ENCODE results near the gene SDHC. TPM values are rescaled to one million over a fixed set of nuclear protein-coding genes. Genes with fewer than 3 reads are reported as not detected.

Gene SDHC
- total and polyA plus RNA-seq, 9 donors = 12.6 to 327 (median 126) TPM

GRCh38 chr1:161307892-161308638 lies 6.1 kb upstream of the SDHC start:
- Histone ChIP-seq H3K27ac (no peak overlapping the region), H3K9me3 (no peaks in the 10 kb centered on the region), H3K4me3 (no peak overlapping the region), H3K36me3 (no peaks in the 10 kb centered on the region), H3K27me3 (no peaks in the 10 kb centered on the region), H3K4me1 (ENCODE audit: insufficient read depth) (peaks cover 8% of the 10 kb centered on the region)
- no peak for DNase-seq
- 50 to 66% (median 63%) methylated on average over 2 of the region's 2 CpGs for WGBS, 3 donors
- TF ChIP-seq POLR2A (IDR thresholded peaks at IDR 0.05) = no peak
- no peak for TF ChIP-seq CTCF (IDR thresholded peaks at IDR 0.05)
- no peak for TF ChIP-seq EP300 (IDR thresholded peaks at IDR 0.05)
- intact Hi-C loops (cut with DNase I) = loop anchor here in 1 of 4 donors (10.0 kb wide), 2 partner anchors 77 to 83 kb away; partner anchors contain the start of genes APOA2 and TOMM40L

GRCh38 chr1:161309868-161310267 lies 4.3 kb upstream of the SDHC start, which contains the start of gene MPZ:
MPZ (minus strand) TSS chr1:161309968; CDS start chr1:161309905, 63 bp downstream.
- Histone ChIP-seq H3K36me3 (no peaks in the 10 kb centered on the region), H3K27ac (no peak within 1 kb of the TSS), H3K4me1 (ENCODE audit: insufficient read depth) (peaks cover 13% of the 10 kb centered on the region), H3K4me3 (no peak within 1 kb of the TSS), H3K27me3 (no peaks in the 10 kb centered on the region), H3K9me3 (no peaks in the 10 kb centered on the region)
- intact Hi-C loops (cut with DNase I) = loop anchor here in 1 of 4 donors (10.0 kb wide), 2 partner anchors 75 to 85 kb away; partner anchors contain the start of genes APOA2 and TOMM40L
- TF ChIP-seq POLR2A (IDR thresholded peaks at IDR 0.05) (no peak), EP300 (IDR thresholded peaks at IDR 0.05) (no peak), CTCF (IDR thresholded peaks at IDR 0.05) (no peak)
- 47 to 60% (median 50%) methylated on average over 2 of the region's 2 CpGs for WGBS, 3 donors
- no peak for DNase-seq

GRCh38 chr1:161311595-161312181 lies 2.5 kb upstream of the SDHC start:
- no peak overlapping the region for H3K27ac ChIP-seq
- intact Hi-C loops (cut with DNase I) = no loop called here
- DNase-seq = no peak

More at GRCh38 chr1:161311595-161312181, 2.5 kb upstream of the SDHC start:
- Histone ChIP-seq H3K36me3 (no peaks in the 10 kb centered on the region), H3K4me1 (ENCODE audit: insufficient read depth) (peaks cover 7% of the 10 kb centered on the region), H3K4me3 (no peak overlapping the region), H3K27me3 (no peaks in the 10 kb centered on the region), H3K9me3 (no peaks in the 10 kb centered on the region)
- TF ChIP-seq POLR2A (IDR thresholded peaks at IDR 0.05) (no peak), EP300 (IDR thresholded peaks at IDR 0.05) (no peak), CTCF (IDR thresholded peaks at IDR 0.05) (no peak)
- WGBS, 3 donors = 81 to 86% (median 82%) methylated on average over 4 of the region's 4 CpGs

Data from ovary (tissue), 9 donors.